Suprapubic skin (tissue), 4 donors: ENCODE data around the gene NOL4. TPM values are rescaled to one million over a fixed set of nuclear protein-coding genes. Genes with fewer than 3 reads are reported as not detected.
"Not testable (repeated sequence)": the region's sequence is repeated elsewhere in the genome, so short reads cannot be mapped to it uniquely, and the experiment has no call there.

Source experiments
- DNase-seq, 2 donors: peaks; one replicate each; pipeline ENCODE4 v3.0.0-alpha.2; 2019; ENCODE audit warnings: low spot score in 2 of 2
- H3K27ac ChIP-seq: fragments of 200-600 bp; sonication (generic); one replicate; pipeline ENCODE4 v1.5.1; 2019
- H3K27me3 ChIP-seq: fragments of 200-600 bp; sonication (generic); one replicate; pipeline ENCODE4 v1.5.1; 2019
- H3K36me3 ChIP-seq: fragments of 200-600 bp; sonication (generic); one replicate; pipeline ENCODE4 v1.5.1; 2019
- H3K4me1 ChIP-seq: fragments of 200-600 bp; sonication (generic); one replicate; pipeline ENCODE4 v1.5.1; 2019
- H3K4me3 ChIP-seq: fragments of 200-600 bp; sonication (generic); one replicate; pipeline ENCODE4 v1.5.1; 2019; ENCODE audit warnings: mild to moderate bottlenecking
- H3K9me3 ChIP-seq: fragments of 200-600 bp; sonication (generic); one replicate; pipeline ENCODE4 v1.5.1; 2019
- CTCF ChIP-seq, 2 donors: fragments of 200-600 bp in 1 of 2; fragments of 450-650 bp in 1 of 2; sonication (generic) in 1 of 2; IDR thresholded peaks; one replicate each; pipeline ENCODE4 v1.5.1; 2016 to 2019; ENCODE audit warnings: antibody characterized with exemption in 2 of 2, mild to moderate bottlenecking in 1 of 2, moderate library complexity in 1 of 2
- EP300 ChIP-seq: sonication (generic); formaldehyde crosslinking; IDR thresholded peaks from one replicate; pipeline ENCODE4 v1.6.1; 2017; ENCODE audit warnings: antibody characterized with exemption
- POLR2A ChIP-seq, 2 donors: fragments of 450-650 bp; IDR thresholded peaks; one replicate each; pipeline ENCODE4 v1.6.1; 2017; ENCODE audit warnings: antibody characterized with exemption in 2 of 2, mild to moderate bottlenecking in 2 of 2, moderate library complexity in 2 of 2
- POLR2AphosphoS5 ChIP-seq, 3 donors: sonication (generic); formaldehyde crosslinking; IDR thresholded peaks; one replicate each; pipeline ENCODE4 v1.6.1; 2017; ENCODE audit warnings: antibody characterized with exemption in 3 of 3
- WGBS: methylation state at CpG from one replicate; pipeline ENCODE4 v1.1.5; 2018; 5-methylcytosine and 5-hydroxymethylcytosine counted together
- total RNA-seq, 4 donors: library from RNA; depleted of rRNA; stranded (reverse); fragments of >200 nt; gene quantifications; one replicate each; pipeline ENCODE4 v1.1.0, GENCODE V29; 2016

NOL4 gene
- total RNA-seq, 4 donors from 2014 or later = 0.23 to 1.1 TPM; not detected in 2

GRCh38 chr18:34248727-34249126 is 24.0 kb upstream of the NOL4 start:
- Histone ChIP-seq H3K4me1 (no peaks in the 10 kb centered on the region), H3K27ac (no peak overlapping the region), H3K9me3 (no peaks in the 10 kb centered on the region), H3K27me3 (no peaks in the 10 kb centered on the region), H3K36me3 (no peaks in the 10 kb centered on the region), H3K4me3 (no peak overlapping the region)
- DNase-seq = no peak
- WGBS = 89% methylated on average over 3 of the region's 3 CpGs
- TF ChIP-seq EP300 (no peak), POLR2A (IDR thresholded peaks at IDR 0.05) (no peak), CTCF (IDR thresholded peaks at IDR 0.05) (no peak), POLR2AphosphoS5 (IDR thresholded peaks at IDR 0.05) (no peak)

GRCh38 chr18:34242739-34243138 is 18.0 kb upstream of the NOL4 start:
- TF ChIP-seq CTCF (IDR thresholded peaks at IDR 0.05) (no peak), EP300 (no peak), POLR2A (IDR thresholded peaks at IDR 0.05) (no peak), POLR2AphosphoS5 (IDR thresholded peaks at IDR 0.05) (no peak)
- 86% methylated on average over 2 of the region's 2 CpGs for WGBS

GRCh38 chr18:34233781-34234388 is 9.2 kb upstream of the NOL4 start:
- H3K36me3 ChIP-seq, H3K27me3 ChIP-seq, DNase-seq, H3K9me3 ChIP-seq, H3K27ac ChIP-seq, H3K4me1 ChIP-seq, H3K4me3 ChIP-seq: not testable (repeated sequence)
- WGBS = 97% methylated on average over 38 of the region's 39 CpGs

More at GRCh38 chr18:34242739-34243138, 18.0 kb upstream of the NOL4 start:
- Histone ChIP-seq H3K27ac (no peak overlapping the region), H3K4me3 (no peak overlapping the region), H3K9me3 (peaks cover 5% of the 10 kb centered on the region), H3K36me3 (no peaks in the 10 kb centered on the region), H3K4me1 (no peaks in the 10 kb centered on the region), H3K27me3 (no peaks in the 10 kb centered on the region)
- DNase-seq = no peak

- Histone ChIP-seq H3K27ac (no peak overlapping the region), H3K27me3 (peaks cover 57% of the 10 kb centered on the region), H3K4me1 (peaks cover 33% of the 10 kb centered on the region), H3K4me3 (peak overlapping the region; percentile 40), H3K9me3 (no peaks in the 10 kb centered on the region), H3K36me3 (no peaks in the 10 kb centered on the region)
- 13% methylated on average over 3 of the region's 3 CpGs for WGBS
- no peak for DNase-seq
- TF ChIP-seq EP300 = no peak
- no peak for TF ChIP-seq CTCF (IDR thresholded peaks at IDR 0.05)
- no peak for TF ChIP-seq POLR2A (IDR thresholded peaks at IDR 0.05)
- no peak for TF ChIP-seq POLR2AphosphoS5 (IDR thresholded peaks at IDR 0.05)
Observed at GRCh38 chr18:34225218-34225553, 473 bp upstream of the NOL4 start.

- Histone ChIP-seq H3K4me1 (peaks cover 33% of the 10 kb centered on the region), H3K4me3 (peak overlapping the region; percentile 40), H3K9me3 (no peaks in the 10 kb centered on the region), H3K27me3 (peaks cover 65% of the 10 kb centered on the region), H3K27ac (no peak overlapping the region), H3K36me3 (no peaks in the 10 kb centered on the region)
- no peak for DNase-seq
- 4% methylated on average over 11 of the region's 11 CpGs for WGBS
- TF ChIP-seq POLR2A (IDR thresholded peaks at IDR 0.05) = no peak
- no peak for TF ChIP-seq CTCF (IDR thresholded peaks at IDR 0.05)
- no peak for TF ChIP-seq EP300
Observed at GRCh38 chr18:34223893-34224422, 755 bp downstream of the NOL4 start.
